HepG2 (cell line): ENCODE results near the gene ZNF782. TPM values are rescaled to one million over a fixed set of nuclear protein-coding genes. Genes with fewer than 3 reads are reported as not detected.

Experiments
- CBX1 ChIP-seq: IDR thresholded peaks from one replicate; pipeline ENCODE4 v1.6.1; 2016; ENCODE audit warnings: antibody characterized with exemption, low read depth
- CREM ChIP-seq, 2 experiments: sonication (generic) in 1 of 2; formaldehyde crosslinking in 1 of 2; IDR thresholded peaks; 2 replicates each; pipeline versions ENCODE4 v1.4.0 to v1.6.1; 2016 to 2020; ENCODE audit warnings: antibody characterized with exemption in 1 of 2, mild to moderate bottlenecking in 1 of 2, missing genetic modification reagents in 1 of 2
- CSRNP2 ChIP-seq: sonication (generic); formaldehyde crosslinking; conservative IDR thresholded peaks from 2 replicates; pipeline ENCODE4 v1.8.0; 2022; ENCODE audit warnings: low read depth, missing genetic modification reagents
- HBP1 ChIP-seq: IDR thresholded peaks from 2 replicates; pipeline ENCODE4 v1.6.1; 2016; ENCODE audit warnings: low read depth, control low read depth
- HCFC1 ChIP-seq: fragments of 150-350 bp; IDR thresholded peaks from 2 replicates; pipeline ENCODE4 v1.6.1; 2014; ENCODE audit warnings: low read depth, low read length
- HES4 ChIP-seq: sonication (generic); formaldehyde crosslinking; IDR thresholded peaks from 2 replicates; pipeline ENCODE4 v1.9.0; 2021; ENCODE audit warnings: mild to moderate bottlenecking, missing genetic modification reagents, borderline replicate concordance
- MLXIP ChIP-seq: sonication (generic); formaldehyde crosslinking; IDR thresholded peaks from 2 replicates; pipeline ENCODE4 v1.9.0; 2021; ENCODE audit warnings: missing genetic modification reagents, borderline replicate concordance
- MTA3 ChIP-seq: sonication (generic); formaldehyde crosslinking; IDR thresholded peaks from 2 replicates; pipeline ENCODE4 v1.4.0; 2020; ENCODE audit warnings: missing genetic modification reagents
- NKX3-1 ChIP-seq: sonication (generic); formaldehyde crosslinking; IDR thresholded peaks from 2 replicates; pipeline ENCODE4 v1.5.0; 2020; ENCODE audit warnings: missing genetic modification reagents
- PHB2 ChIP-seq: fragments of 450-650 bp; IDR thresholded peaks from 2 replicates; pipeline ENCODE4 v1.6.1; 2018; ENCODE audit not compliant: partially characterized antibody
- PREB ChIP-seq: sonication (generic); formaldehyde crosslinking; IDR thresholded peaks from 2 replicates; pipeline ENCODE4 v1.4.0; 2020; ENCODE audit warnings: missing genetic modification reagents
- RAD21 ChIP-seq: fragments of 450-650 bp; formaldehyde crosslinking; IDR thresholded peaks from 2 replicates; pipeline ENCODE4 v1.5.0; 2020; ENCODE audit warnings: mild to moderate bottlenecking
- SUZ12 ChIP-seq: fragments of 150-350 bp; IDR thresholded peaks from 2 replicates; pipeline ENCODE4 v1.6.1; 2014; ENCODE audit warnings: low read depth, low read length
- TBL1XR1 ChIP-seq: fragments of 150-350 bp; IDR thresholded peaks from 2 replicates; pipeline ENCODE4 v1.6.1; 2014; ENCODE audit warnings: borderline replicate concordance, low read length; ENCODE audit not compliant: partially characterized antibody
- ZFP91 ChIP-seq: sonication (generic); formaldehyde crosslinking; IDR thresholded peaks from 2 replicates; pipeline ENCODE4 v1.9.0; 2022; ENCODE audit warnings: missing genetic modification reagents, mild to moderate bottlenecking, borderline replicate concordance
- ZGPAT ChIP-seq: IDR thresholded peaks from 2 replicates; pipeline ENCODE4 v1.6.1; 2016; ENCODE audit warnings: mild to moderate bottlenecking
- ZNF124 ChIP-seq: sonication (generic); formaldehyde crosslinking; IDR thresholded peaks from 2 replicates; pipeline ENCODE4 v1.4.0; 2020; ENCODE audit warnings: missing genetic modification reagents
- ZNF3 ChIP-seq: IDR thresholded peaks from 2 replicates; pipeline ENCODE4 v1.7.0; 2017; ENCODE audit warnings: inconsistent platforms
- ZNF367 ChIP-seq: sonication (generic); formaldehyde crosslinking; IDR thresholded peaks from 2 replicates; pipeline ENCODE4 v1.4.0; 2020; ENCODE audit warnings: missing genetic modification reagents, borderline replicate concordance
- polyA plus RNA-seq, 8 experiments: library from polyadenylated mRNA; depleted of rRNA in 3 of 8; stranded (reverse) in 7 of 8; unstranded in 1 of 8; fragments of >200 nt; fragmentation: Illumina TruSeq in 4 of 8; extraction: Trizol in 4 of 8; gene quantifications; 2 replicates each; pipeline versions ENCODE4 v1.2.1 to v1.2.3, GENCODE V29; 2011 to 2016; ENCODE audit warnings: low read depth in 4 of 8, missing spikeins in 1 of 8, mixed read lengths in 1 of 8; ENCODE audit not compliant: insufficient read depth in 1 of 8
- total RNA-seq, 5 experiments: library from RNA; depleted of rRNA; stranded (reverse); fragments of >200 nt; fragmentation: Illumina TruSeq; extraction: Trizol; gene quantifications; 2 replicates each; pipeline ENCODE4 v1.2.3, GENCODE V29; 2016; ENCODE audit warnings: low read depth in 1 of 5

Gene ZNF782
- total and polyA plus RNA-seq, 2 of the 13 experiments (the other 11 are each of a cell fraction or from before 2014, with no cell fraction given), result 1.4 to 4.9 TPM

GRCh38 chr9:96853781-96854650 lies at the start of gene ZNF782 (continued):
- TF ChIP-seq PREB (no peak), ZFP91 (CRISPR knock-in tag) (peak; percentile 79; the same call in 1 of the 2 replicates), CSRNP2 (CRISPR knock-in tag) (no peak), ZGPAT (CRISPR knock-in tag) (peak; percentile 48; the same call in 1 of the 2 replicates), CREM (IDR thresholded peaks at IDR 0.05) (peak; percentile 83), CREM (CRISPR knock-in tag; IDR thresholded peaks at IDR 0.05) (no peak), ZNF3 (CRISPR knock-in tag) (no peak), HBP1 (CRISPR knock-in tag) (no peak), ZNF367 (CRISPR knock-in tag) (no peak), TBL1XR1 (no peak), RAD21 (CRISPR knock-in tag) (peak; percentile 22; the same call in 1 of the 2 replicates), PHB2 (no peak), MTA3 (CRISPR knock-in tag) (no peak), NKX3-1 (CRISPR knock-in tag) (no peak), SUZ12 (peak; percentile 85), HES4 (CRISPR knock-in tag) (no peak; the same call in 1 of the 2 replicates), CBX1 (no peak), MLXIP (CRISPR knock-in tag) (no peak), ZNF124 (CRISPR knock-in tag) (0 out of 2 replicates have a peak, but pooled peaks have one; percentile 14), HCFC1 (peak; percentile 82)
